IPS-18a (cell line): ENCODE results near the gene CADPS.

Experiments
- H3K27ac ChIP-seq: one replicate; pipeline ENCODE4 v1.5.1; 2013; ENCODE audit warnings: low read length
- H3K27me3 ChIP-seq: one replicate; pipeline ENCODE4 v1.6.1; 2013; ENCODE audit warnings: mild to moderate bottlenecking, low read length; ENCODE audit not compliant: control insufficient read depth, insufficient read depth
- H3K36me3 ChIP-seq: one replicate; pipeline ENCODE4 v1.6.1; 2013; ENCODE audit warnings: low read depth, low read length; ENCODE audit not compliant: control insufficient read depth
- H3K4me1 ChIP-seq: one replicate; pipeline ENCODE4 v1.6.1; 2013; ENCODE audit warnings: low read depth, low read length; ENCODE audit not compliant: control insufficient read depth
- H3K4me3 ChIP-seq: one replicate; pipeline ENCODE4 v1.5.1; 2013; ENCODE audit warnings: low read length
- H3K9ac ChIP-seq: one replicate; pipeline ENCODE4 v1.6.1; 2013; ENCODE audit warnings: mild to moderate bottlenecking, low read length, moderate library complexity
- H3K9me3 ChIP-seq: one replicate; pipeline ENCODE4 v1.6.1; 2013; ENCODE audit warnings: low read depth, low read length; ENCODE audit not compliant: control insufficient read depth

CADPS gene

GRCh38 chr3:62475306-62475705 is 399.9 kb downstream of the CADPS start:
- no peak overlapping the region for H3K27ac ChIP-seq
- no peaks in the 10 kb centered on the region for H3K36me3 ChIP-seq
- no peaks in the 10 kb centered on the region for H3K9me3 ChIP-seq
- H3K4me3 ChIP-seq: no peak overlapping the region
- H3K9ac ChIP-seq: no peak overlapping the region
- H3K27me3 ChIP-seq: no peaks in the 10 kb centered on the region
- no peaks in the 10 kb centered on the region for H3K4me1 ChIP-seq

- Histone ChIP-seq H3K36me3 (no peaks in the 10 kb centered on the region), H3K4me3 (no peak overlapping the region), H3K27ac (no peak overlapping the region), H3K9ac (no peak overlapping the region), H3K27me3 (no peaks in the 10 kb centered on the region), H3K9me3 (no peaks in the 10 kb centered on the region), H3K4me1 (no peaks in the 10 kb centered on the region)
These were observed 407.1 kb downstream of the CADPS start for GRCh38 chr3:62467966-62468722.

GRCh38 chr3:62462788-62463187 is 412.4 kb downstream of the CADPS start:
- no peak overlapping the region for H3K27ac ChIP-seq
- H3K9ac ChIP-seq: no peak overlapping the region
- no peak overlapping the region for H3K4me3 ChIP-seq
- H3K27me3 ChIP-seq: no peaks in the 10 kb centered on the region
- H3K36me3 ChIP-seq: no peaks in the 10 kb centered on the region
- H3K9me3 ChIP-seq: no peaks in the 10 kb centered on the region
- H3K4me1 ChIP-seq: no peaks in the 10 kb centered on the region

- Histone ChIP-seq H3K27ac (no peak overlapping the region), H3K27me3 (no peaks in the 10 kb centered on the region), H3K4me3 (no peak overlapping the region), H3K9me3 (no peaks in the 10 kb centered on the region), H3K9ac (no peak overlapping the region), H3K36me3 (no peaks in the 10 kb centered on the region), H3K4me1 (no peaks in the 10 kb centered on the region)
These were observed 413.0 kb downstream of the CADPS start for GRCh38 chr3:62462104-62462762.

GRCh38 chr3:62454916-62455315 is 420.3 kb downstream of the CADPS start:
- H3K27me3 ChIP-seq: no peaks in the 10 kb centered on the region
- H3K4me3 ChIP-seq: no peak overlapping the region
- no peak overlapping the region for H3K9ac ChIP-seq
- H3K27ac ChIP-seq: no peak overlapping the region
- H3K4me1 ChIP-seq: peaks cover 5% of the 10 kb centered on the region
- no peaks in the 10 kb centered on the region for H3K9me3 ChIP-seq
- H3K36me3 ChIP-seq: no peaks in the 10 kb centered on the region

GRCh38 chr3:62453448-62453847 is 421.8 kb downstream of the CADPS start:
- Histone ChIP-seq H3K36me3 (no peaks in the 10 kb centered on the region), H3K9ac (no peak overlapping the region), H3K4me1 (peaks cover 5% of the 10 kb centered on the region), H3K9me3 (no peaks in the 10 kb centered on the region), H3K27me3 (no peaks in the 10 kb centered on the region), H3K27ac (no peak overlapping the region), H3K4me3 (no peak overlapping the region)

- H3K9ac ChIP-seq: no peak overlapping the region
- peaks cover 8% of the 10 kb centered on the region for H3K4me1 ChIP-seq
- no peaks in the 10 kb centered on the region for H3K9me3 ChIP-seq
- H3K27me3 ChIP-seq: no peaks in the 10 kb centered on the region
- no peak overlapping the region for H3K27ac ChIP-seq
- H3K36me3 ChIP-seq: no peaks in the 10 kb centered on the region
- H3K4me3 ChIP-seq: no peak overlapping the region
These were observed 423.9 kb downstream of the CADPS start for GRCh38 chr3:62451211-62451887.

- no peaks in the 10 kb centered on the region for H3K27me3 ChIP-seq
- no peaks in the 10 kb centered on the region for H3K36me3 ChIP-seq
- H3K4me3 ChIP-seq: no peak overlapping the region
- H3K9me3 ChIP-seq: no peaks in the 10 kb centered on the region
- no peak overlapping the region for H3K9ac ChIP-seq
- H3K27ac ChIP-seq: no peak overlapping the region
- H3K4me1 ChIP-seq: peaks cover 18% of the 10 kb centered on the region
These were observed 428.8 kb downstream of the CADPS start for GRCh38 chr3:62446337-62446940.

GRCh38 chr3:62445275-62445674 is 429.9 kb downstream of the CADPS start:
- Histone ChIP-seq H3K36me3 (no peaks in the 10 kb centered on the region), H3K9ac (no peak overlapping the region), H3K27ac (no peak overlapping the region), H3K4me3 (peak overlapping the region; percentile 16), H3K4me1 (peaks cover 18% of the 10 kb centered on the region), H3K9me3 (no peaks in the 10 kb centered on the region), H3K27me3 (no peaks in the 10 kb centered on the region)

- Histone ChIP-seq H3K4me3 (no peak overlapping the region), H3K36me3 (no peaks in the 10 kb centered on the region), H3K9me3 (no peaks in the 10 kb centered on the region), H3K9ac (no peak overlapping the region), H3K4me1 (peaks cover 23% of the 10 kb centered on the region), H3K27ac (no peak overlapping the region), H3K27me3 (no peaks in the 10 kb centered on the region)
These were observed 435.2 kb downstream of the CADPS start for GRCh38 chr3:62439978-62440377.

- Histone ChIP-seq H3K4me1 (peaks cover 17% of the 10 kb centered on the region), H3K9ac (no peak overlapping the region), H3K27me3 (no peaks in the 10 kb centered on the region), H3K36me3 (no peaks in the 10 kb centered on the region), H3K4me3 (peak overlapping the region; percentile 26), H3K9me3 (no peaks in the 10 kb centered on the region), H3K27ac (no peak overlapping the region)
These were observed 435.9 kb downstream of the CADPS start for GRCh38 chr3:62439176-62439813.
